ENCODE data around the gene SPACA9.

SPACA9 gene

GRCh38 chr9:132881826-132882225 is 3.1 kb downstream of the SPACA9 start:
- Histone ChIP-seq H3K27me3 (peaks cover 22% of the 10 kb centered on the region), H3K27ac (no peak overlapping the region), H3K36me3 (no peaks in the 10 kb centered on the region), H3K4me1 (ENCODE audit: control insufficient read depth in 1 of 2, insufficient read depth in 1 of 2, low read depth in 1 of 2, low read length in 1 of 2) (peaks cover 13 to 21% of the 10 kb centered on the region in 2 experiments), H3K4me3 (ENCODE audit: low read depth in 1 of 2, low read length in 1 of 2) (no peak overlapping the region), H3K9me3 (no peaks in the 10 kb centered on the region)
- TF ChIP-seq, protein P1, sequence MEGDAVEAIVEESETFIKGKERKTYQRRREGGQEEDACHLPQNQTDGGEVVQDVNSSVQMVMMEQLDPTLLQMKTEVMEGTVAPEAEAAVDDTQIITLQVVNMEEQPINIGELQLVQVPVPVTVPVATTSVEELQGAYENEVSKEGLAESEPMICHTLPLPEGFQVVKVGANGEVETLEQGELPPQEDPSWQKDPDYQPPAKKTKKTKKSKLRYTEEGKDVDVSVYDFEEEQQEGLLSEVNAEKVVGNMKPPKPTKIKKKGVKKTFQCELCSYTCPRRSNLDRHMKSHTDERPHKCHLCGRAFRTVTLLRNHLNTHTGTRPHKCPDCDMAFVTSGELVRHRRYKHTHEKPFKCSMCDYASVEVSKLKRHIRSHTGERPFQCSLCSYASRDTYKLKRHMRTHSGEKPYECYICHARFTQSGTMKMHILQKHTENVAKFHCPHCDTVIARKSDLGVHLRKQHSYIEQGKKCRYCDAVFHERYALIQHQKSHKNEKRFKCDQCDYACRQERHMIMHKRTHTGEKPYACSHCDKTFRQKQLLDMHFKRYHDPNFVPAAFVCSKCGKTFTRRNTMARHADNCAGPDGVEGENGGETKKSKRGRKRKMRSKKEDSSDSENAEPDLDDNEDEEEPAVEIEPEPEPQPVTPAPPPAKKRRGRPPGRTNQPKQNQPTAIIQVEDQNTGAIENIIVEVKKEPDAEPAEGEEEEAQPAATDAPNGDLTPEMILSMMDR (IDR thresholded peaks at IDR 0.05): no peak

DNA sequence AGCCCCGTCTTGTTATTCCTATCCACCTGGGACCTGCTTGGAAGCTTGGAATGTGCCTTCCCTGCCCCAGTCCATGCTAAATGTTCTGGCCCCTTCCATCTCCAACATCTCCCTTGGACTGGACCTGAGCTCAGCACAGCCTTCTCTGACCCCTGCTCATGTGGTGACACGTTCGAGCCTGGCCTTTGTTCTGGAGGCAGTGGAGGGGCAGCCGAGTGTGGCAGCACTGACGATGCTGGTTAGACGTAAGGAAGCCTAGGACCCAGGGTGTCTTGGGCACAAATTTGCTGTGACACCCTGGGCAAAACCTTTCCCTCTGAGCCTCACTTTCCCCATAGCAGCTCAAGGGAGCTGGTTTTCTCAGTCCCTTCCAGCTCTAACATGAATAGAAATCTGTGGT is 3.9 kb downstream of the SPACA9 start:
- peaks cover 14% of the 10 kb centered on the region for H3K27me3 ChIP-seq
- TF ChIP-seq, protein P1 (IDR thresholded peaks at IDR 0.05): no peak
- no peaks in the 10 kb centered on the region for H3K36me3 ChIP-seq
- H3K27ac ChIP-seq: no peak overlapping the region
- no peaks in the 10 kb centered on the region for H3K9me3 ChIP-seq
- H3K4me3 ChIP-seq (ENCODE audit: low read depth in 1 of 2, low read length in 1 of 2): no peak overlapping the region
- H3K4me1 ChIP-seq (ENCODE audit: control insufficient read depth in 1 of 2, insufficient read depth in 1 of 2, low read depth in 1 of 2, low read length in 1 of 2): peaks cover 11 to 20% of the 10 kb centered on the region in 2 experiments

GRCh38 chr9:132883349-132884294 is 4.9 kb downstream of the SPACA9 start:
- no peak overlapping the region for H3K27ac ChIP-seq
- H3K36me3 ChIP-seq: no peaks in the 10 kb centered on the region
- no peak overlapping the region for H3K4me3 ChIP-seq (ENCODE audit: low read depth in 1 of 2, low read length in 1 of 2)
- H3K4me1 ChIP-seq (ENCODE audit: control insufficient read depth in 1 of 2, insufficient read depth in 1 of 2, low read depth in 1 of 2, low read length in 1 of 2): peaks cover 4 to 12% of the 10 kb centered on the region in 2 experiments
- TF ChIP-seq, protein P1 (IDR thresholded peaks at IDR 0.05): no peak
- H3K9me3 ChIP-seq: no peaks in the 10 kb centered on the region
- peaks cover 8% of the 10 kb centered on the region for H3K27me3 ChIP-seq

DNA sequence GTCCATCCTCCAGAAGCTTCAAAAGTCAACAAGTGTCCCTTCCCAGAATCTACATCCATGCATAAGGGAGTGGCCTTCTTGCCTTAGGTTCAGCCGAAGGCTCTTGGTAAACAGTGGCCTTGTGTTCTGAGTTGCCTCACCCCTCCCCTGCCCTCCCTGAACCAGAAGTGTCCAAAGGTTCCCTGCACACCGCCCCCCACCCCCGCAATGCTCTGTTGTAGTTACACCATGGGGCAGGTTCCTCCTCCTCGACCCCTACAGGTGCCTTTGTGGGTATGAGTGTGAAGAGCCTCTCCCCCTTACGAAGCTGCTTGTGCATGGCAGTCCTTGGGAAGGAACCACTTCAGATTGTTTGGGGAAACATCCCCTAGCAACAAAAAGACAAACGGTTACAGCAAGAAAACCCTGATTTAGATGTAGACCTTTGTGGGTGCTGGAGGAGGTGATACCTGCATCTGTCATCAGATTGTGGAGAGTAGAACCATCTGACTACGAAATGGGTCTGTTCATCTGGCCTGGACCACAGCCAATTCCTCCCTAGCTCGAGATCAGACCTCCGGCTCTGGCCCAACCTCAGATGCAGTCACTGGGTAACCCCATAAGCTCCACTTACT is 7.1 kb downstream of the SPACA9 start:
- no peak overlapping the region for H3K4me3 ChIP-seq (ENCODE audit: low read depth in 1 of 2, low read length in 1 of 2)
- H3K27ac ChIP-seq: no peak overlapping the region
- peaks cover 4% of the 10 kb centered on the region in 2 experiments for H3K4me1 ChIP-seq (ENCODE audit: control insufficient read depth in 1 of 2, insufficient read depth in 1 of 2, low read depth in 1 of 2, low read length in 1 of 2)
- no peaks in the 10 kb centered on the region for H3K27me3 ChIP-seq
- TF ChIP-seq, protein P1 (IDR thresholded peaks at IDR 0.05): no peak
- H3K9me3 ChIP-seq: no peaks in the 10 kb centered on the region
- no peaks in the 10 kb centered on the region for H3K36me3 ChIP-seq

DNA sequence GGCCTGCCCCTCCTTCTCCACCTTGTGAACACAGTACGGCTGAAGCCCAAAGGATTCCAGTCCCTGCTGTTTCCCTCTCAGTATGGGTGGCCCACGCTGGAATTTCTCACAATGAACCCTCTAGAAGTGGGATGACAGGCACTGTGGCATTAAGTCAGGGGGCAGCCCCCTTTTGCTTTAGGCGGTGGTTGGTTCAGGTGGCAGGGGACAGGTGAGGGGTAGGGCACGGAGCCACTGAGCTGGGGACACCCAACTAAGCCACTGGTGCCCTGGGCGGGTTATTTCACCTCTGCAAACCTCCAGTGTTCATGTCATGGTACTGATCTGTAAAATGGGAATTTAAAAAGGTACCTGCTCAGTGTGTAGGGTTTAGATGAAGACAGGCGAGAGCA is 7.6 kb downstream of the SPACA9 start:
- TF ChIP-seq, protein P1 (IDR thresholded peaks at IDR 0.05): no peak
- Histone ChIP-seq H3K36me3 (no peaks in the 10 kb centered on the region), H3K27me3 (no peaks in the 10 kb centered on the region), H3K4me3 (ENCODE audit: low read depth in 1 of 2, low read length in 1 of 2) (no peak overlapping the region), H3K27ac (no peak overlapping the region), H3K9me3 (no peaks in the 10 kb centered on the region), H3K4me1 (ENCODE audit: control insufficient read depth in 1 of 2, insufficient read depth in 1 of 2, low read depth in 1 of 2, low read length in 1 of 2) (peaks cover 4% of the 10 kb centered on the region in 2 experiments)
